ENCODE measurements around the gene UFSP2.

The UFSP2 gene

DNA sequence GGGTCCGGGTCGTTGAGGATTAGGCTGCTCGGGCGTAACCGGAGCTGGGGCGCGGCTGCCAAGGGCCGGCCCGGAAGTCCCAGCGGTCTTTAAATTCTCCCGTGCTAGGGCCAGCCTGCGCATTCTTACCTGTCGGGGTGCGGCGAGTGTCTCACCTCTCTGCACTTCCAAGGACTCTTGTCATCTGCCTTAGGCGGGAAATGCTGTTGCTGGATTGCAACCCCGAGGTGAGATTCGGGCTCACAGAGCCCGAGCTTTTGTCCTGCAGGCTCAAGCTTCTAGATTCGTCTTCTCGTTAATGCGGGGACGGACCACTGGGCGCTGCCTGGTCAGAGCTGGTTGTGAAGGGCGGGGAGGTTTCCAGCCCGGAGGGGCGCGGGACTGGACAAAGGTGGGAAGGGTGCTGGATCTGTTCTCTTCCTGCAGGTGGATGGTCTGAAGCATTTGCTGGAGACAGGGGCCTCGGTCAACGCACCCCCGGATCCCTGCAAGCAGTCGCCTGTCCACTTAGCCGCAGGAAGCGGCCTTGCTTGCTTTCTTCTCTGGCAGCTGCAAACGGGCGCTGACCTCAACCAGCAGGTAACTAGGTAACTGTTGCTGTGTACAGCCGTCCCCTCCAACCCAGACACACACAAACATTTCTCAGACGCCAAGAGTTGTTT, 28.9 kb downstream of the UFSP2 start, which contains the start of gene ANKRD37:
Gene ANKRD37 (plus strand): TSS at position 118 of the 662 bp plus-strand sequence. CDS start 83 bp downstream, at position 201.
- H3K4me3 ChIP-seq (ENCODE audit: low read depth in 1 of 2, low read length in 2 of 2): peak within 1 kb of the TSS; percentile 84
- no peaks in the 10 kb centered on the region for H3K27me3 ChIP-seq (ENCODE audit: low read depth, low read length)
- H3K4me1 ChIP-seq (ENCODE audit: control insufficient read depth in 1 of 2, insufficient read depth in 2 of 2, low read length in 2 of 2): peaks cover 0 to 18% of the 10 kb centered on the region in 2 donors
- H3K27ac ChIP-seq (ENCODE audit: low read length): peak within 1 kb of the TSS; percentile 96
- H3K36me3 ChIP-seq (ENCODE audit: control insufficient read depth in 1 of 2, insufficient read depth in 2 of 2, low read length in 2 of 2): peaks cover 16 to 30% of the 10 kb centered on the region in 2 donors
- no peaks in the 10 kb centered on the region for H3K9me3 ChIP-seq (ENCODE audit: control insufficient read depth in 1 of 2, low read length in 2 of 2)

DNA sequence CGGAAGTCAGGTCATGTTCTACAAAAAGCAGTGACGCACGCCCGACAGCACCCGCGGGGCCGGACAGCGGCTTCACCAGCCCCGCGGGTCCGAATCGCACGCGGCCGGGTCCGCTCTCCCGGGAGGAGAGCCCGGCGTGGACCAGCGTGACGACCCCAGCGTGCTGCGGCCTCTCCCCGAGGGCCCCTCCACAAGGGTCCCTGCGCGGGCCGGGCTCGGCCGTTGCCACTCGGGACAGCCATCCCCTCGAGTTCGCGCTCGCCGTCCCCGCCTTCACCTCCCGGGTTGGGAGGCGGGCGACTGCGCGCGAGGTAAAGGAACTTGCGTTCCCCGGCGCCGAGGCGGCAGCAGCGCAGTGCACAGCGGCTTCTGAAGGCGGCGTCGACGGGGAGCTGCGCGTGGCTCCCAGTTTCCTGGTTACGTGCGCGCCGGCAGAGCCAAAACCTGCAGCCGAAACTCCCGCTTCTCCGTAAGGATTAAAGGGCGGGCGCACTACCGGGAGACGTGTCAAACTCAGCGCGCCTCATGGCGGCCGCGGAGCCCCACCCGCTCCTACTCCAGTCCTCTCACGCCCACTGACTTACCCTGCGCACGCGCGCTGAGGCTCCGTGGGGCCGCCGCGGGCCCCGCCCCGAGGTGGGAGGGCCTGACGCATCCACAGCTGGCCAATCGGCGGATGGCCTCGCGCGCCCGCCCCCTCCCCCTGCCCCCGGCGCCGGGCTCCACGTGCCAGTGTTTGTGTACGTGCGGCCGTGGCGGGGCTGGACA, 29.6 kb downstream of the UFSP2 start:
- H3K4me3 ChIP-seq (ENCODE audit: low read depth in 1 of 2, low read length in 2 of 2): peak overlapping the region; percentile 84
- no peaks in the 10 kb centered on the region for H3K9me3 ChIP-seq (ENCODE audit: control insufficient read depth in 1 of 2, low read length in 2 of 2)
- peak overlapping the region; percentile 96 for H3K27ac ChIP-seq (ENCODE audit: low read length)
- peaks cover 0 to 18% of the 10 kb centered on the region in 2 donors for H3K4me1 ChIP-seq (ENCODE audit: control insufficient read depth in 1 of 2, insufficient read depth in 2 of 2, low read length in 2 of 2)
- peaks cover 10 to 23% of the 10 kb centered on the region in 2 donors for H3K36me3 ChIP-seq (ENCODE audit: control insufficient read depth in 1 of 2, insufficient read depth in 2 of 2, low read length in 2 of 2)
- H3K27me3 ChIP-seq (ENCODE audit: low read depth, low read length): no peaks in the 10 kb centered on the region

DNA sequence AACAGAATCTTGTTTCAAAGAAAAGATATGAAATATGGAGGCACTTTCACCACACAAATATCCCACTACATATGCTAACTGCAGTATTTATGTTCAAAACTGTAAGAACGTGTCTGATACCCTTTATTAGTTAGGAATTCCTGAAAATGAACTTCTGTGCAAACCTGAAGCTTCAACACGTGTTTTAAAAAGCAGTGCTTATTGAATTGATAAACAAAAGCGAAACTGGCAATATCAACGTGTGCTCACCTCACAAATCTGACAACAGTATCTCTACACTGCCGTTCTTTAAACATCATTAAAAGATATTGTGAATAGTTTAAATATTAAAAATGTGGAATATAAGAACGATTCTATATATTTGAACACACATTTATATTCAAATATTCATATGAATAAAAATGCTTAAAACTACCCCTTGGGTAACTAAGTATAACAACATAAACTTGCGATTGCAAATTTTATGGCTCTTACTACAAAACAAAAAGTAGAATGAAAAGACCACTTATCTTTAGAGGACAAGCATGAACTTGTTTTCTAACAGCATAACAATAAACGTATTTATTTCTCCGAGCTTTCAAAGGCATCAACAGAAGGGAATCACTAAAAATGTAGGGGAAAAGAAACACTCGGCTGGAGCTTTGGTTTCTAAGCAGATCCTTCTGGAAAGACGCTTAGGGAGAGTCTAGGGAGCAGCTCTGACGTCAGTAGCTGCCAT, 30.4 kb downstream of the UFSP2 start, which contains the start of gene LRP2BP:
Gene LRP2BP (minus strand): TSS at position 687 of the 718 bp plus-strand sequence. CDS start 17,738 bp downstream, outside the sequence.
- Histone ChIP-seq H3K4me3 (ENCODE audit: low read depth in 1 of 2, low read length in 2 of 2) (peak within 1 kb of the TSS; percentile 84), H3K36me3 (ENCODE audit: control insufficient read depth in 1 of 2, insufficient read depth in 2 of 2, low read length in 2 of 2) (peaks cover 10 to 16% of the 10 kb centered on the region in 2 donors), H3K4me1 (ENCODE audit: control insufficient read depth in 1 of 2, insufficient read depth in 2 of 2, low read length in 2 of 2) (peaks cover 0 to 18% of the 10 kb centered on the region in 2 donors), H3K27ac (ENCODE audit: low read length) (peak within 1 kb of the TSS; percentile 96), H3K9me3 (ENCODE audit: control insufficient read depth in 1 of 2, low read length in 2 of 2) (no peaks in the 10 kb centered on the region), H3K27me3 (ENCODE audit: low read depth, low read length) (no peaks in the 10 kb centered on the region)

DNA sequence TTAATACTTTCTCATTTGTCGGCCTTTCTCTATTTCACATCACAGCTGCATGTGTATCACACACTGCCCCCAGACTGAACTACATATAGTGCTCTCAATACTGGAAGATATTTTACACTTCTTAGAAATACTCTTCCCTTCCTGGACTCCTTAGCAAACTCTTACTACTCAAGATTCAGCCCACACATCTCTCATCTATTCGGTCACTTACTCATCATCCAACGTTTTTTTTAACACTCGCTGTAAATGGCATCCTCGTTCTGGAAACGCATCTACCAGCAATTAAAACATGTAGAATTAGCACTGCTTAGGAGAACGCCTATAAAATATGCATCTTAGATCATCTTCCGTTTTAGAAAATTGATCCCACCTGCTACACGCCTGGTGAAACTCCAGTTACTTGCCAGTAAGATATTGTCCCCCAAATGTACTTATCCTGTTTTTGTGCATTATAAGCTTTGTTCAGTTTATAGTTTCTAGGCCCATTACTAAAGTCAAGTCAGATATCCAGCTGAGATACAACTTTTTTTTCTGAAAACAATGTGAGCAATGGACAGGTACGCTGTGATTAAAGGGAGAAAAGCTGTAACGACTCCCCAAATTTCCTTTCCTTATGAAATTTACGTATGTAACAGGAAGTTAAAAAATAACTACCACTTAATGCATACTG, 31.1 kb downstream of the UFSP2 start:
- H3K27ac ChIP-seq (ENCODE audit: low read length): peak overlapping the region; percentile 96
- H3K27me3 ChIP-seq (ENCODE audit: low read depth, low read length): no peaks in the 10 kb centered on the region
- H3K4me1 ChIP-seq (ENCODE audit: control insufficient read depth in 1 of 2, insufficient read depth in 2 of 2, low read length in 2 of 2): peaks cover 0 to 18% of the 10 kb centered on the region in 2 donors
- H3K9me3 ChIP-seq (ENCODE audit: control insufficient read depth in 1 of 2, low read length in 2 of 2): no peaks in the 10 kb centered on the region
- H3K4me3 ChIP-seq (ENCODE audit: low read depth in 1 of 2, low read length in 2 of 2): peak overlapping the region; percentile 84
- peaks cover 4 to 12% of the 10 kb centered on the region in 2 donors for H3K36me3 ChIP-seq (ENCODE audit: control insufficient read depth in 1 of 2, insufficient read depth in 2 of 2, low read length in 2 of 2)

DNA sequence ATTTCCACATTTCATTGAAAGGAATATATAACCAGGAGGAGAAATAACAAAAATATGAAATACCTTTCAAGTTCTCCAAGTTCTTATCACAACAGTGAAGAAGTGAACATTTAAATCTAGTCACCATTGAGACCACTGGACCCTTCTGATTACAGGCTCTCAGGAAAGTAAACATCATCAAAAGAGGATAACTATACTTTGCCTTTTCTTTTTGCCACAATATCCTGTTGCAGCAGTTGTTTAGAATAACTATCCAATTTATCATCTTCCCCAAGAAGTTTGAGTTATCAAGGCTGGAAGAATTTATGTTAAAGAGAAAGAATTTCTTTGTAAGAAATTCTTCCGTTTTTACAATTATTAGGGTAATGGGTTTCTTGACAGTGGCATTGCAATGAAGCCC, 33.6 kb downstream of the UFSP2 start:
- H3K36me3 ChIP-seq (ENCODE audit: control insufficient read depth in 1 of 2, insufficient read depth in 2 of 2, low read length in 2 of 2): peaks cover 0 to 5% of the 10 kb centered on the region in 2 donors
- H3K4me1 ChIP-seq (ENCODE audit: control insufficient read depth in 1 of 2, insufficient read depth in 2 of 2, low read length in 2 of 2): peaks cover 0 to 7% of the 10 kb centered on the region in 2 donors
- no peak overlapping the region for H3K4me3 ChIP-seq (ENCODE audit: low read depth in 1 of 2, low read length in 2 of 2)
- no peak overlapping the region for H3K27ac ChIP-seq (ENCODE audit: low read length)
- no peaks in the 10 kb centered on the region for H3K27me3 ChIP-seq (ENCODE audit: low read depth, low read length)
- no peaks in the 10 kb centered on the region for H3K9me3 ChIP-seq (ENCODE audit: control insufficient read depth in 1 of 2, low read length in 2 of 2)

DNA sequence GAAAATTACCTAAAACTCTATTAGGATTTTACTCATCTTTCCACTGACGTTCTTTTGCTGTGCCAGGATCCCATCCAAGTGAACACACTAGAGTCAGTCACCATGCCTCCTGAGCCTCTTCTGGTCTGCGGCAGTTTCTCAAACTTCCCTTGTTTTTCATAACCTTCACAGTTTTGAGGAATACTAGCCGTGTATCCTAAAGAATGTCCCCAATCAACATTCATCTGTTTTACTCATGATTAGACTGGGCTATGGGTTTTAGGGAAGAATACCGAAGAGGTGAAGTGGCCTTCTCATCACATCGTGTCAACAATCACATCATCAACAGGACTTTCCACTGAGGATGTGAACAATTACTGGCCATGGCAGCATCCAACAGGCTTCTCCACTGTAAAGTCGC, 34.8 kb downstream of the UFSP2 start:
- Histone ChIP-seq H3K27me3 (ENCODE audit: low read depth, low read length) (no peaks in the 10 kb centered on the region), H3K9me3 (ENCODE audit: control insufficient read depth in 1 of 2, low read length in 2 of 2) (no peaks in the 10 kb centered on the region), H3K4me3 (ENCODE audit: low read depth in 1 of 2, low read length in 2 of 2) (no peak overlapping the region), H3K4me1 (ENCODE audit: control insufficient read depth in 1 of 2, insufficient read depth in 2 of 2, low read length in 2 of 2) (no peaks in the 10 kb centered on the region), H3K27ac (ENCODE audit: low read length) (no peak overlapping the region), H3K36me3 (ENCODE audit: control insufficient read depth in 1 of 2, insufficient read depth in 2 of 2, low read length in 2 of 2) (peaks cover 0 to 2% of the 10 kb centered on the region in 2 donors)

DNA sequence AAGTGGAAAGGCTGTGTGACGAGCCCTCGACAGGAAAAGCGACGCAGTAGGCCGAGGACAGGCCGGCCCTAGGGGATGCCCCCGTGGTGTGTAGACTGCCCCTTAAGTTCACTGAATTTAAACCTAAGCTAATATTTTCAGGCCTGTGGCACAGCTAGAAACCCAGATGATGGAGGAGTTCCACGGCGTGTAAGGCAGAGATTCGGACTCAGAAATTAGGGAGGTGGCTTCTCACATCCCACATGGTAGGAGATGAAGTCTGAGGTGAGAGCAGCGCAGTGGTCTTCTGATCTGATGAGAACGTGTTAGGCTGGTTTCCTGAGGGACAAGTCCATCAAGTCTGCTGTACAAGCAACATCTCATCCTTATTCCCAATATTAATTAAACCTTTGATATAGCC, 37.8 kb downstream of the UFSP2 start:
- no peaks in the 10 kb centered on the region for H3K27me3 ChIP-seq (ENCODE audit: low read depth, low read length)
- H3K27ac ChIP-seq (ENCODE audit: low read length): no peak overlapping the region
- no peaks in the 10 kb centered on the region for H3K36me3 ChIP-seq (ENCODE audit: control insufficient read depth in 1 of 2, insufficient read depth in 2 of 2, low read length in 2 of 2)
- H3K4me3 ChIP-seq (ENCODE audit: low read depth in 1 of 2, low read length in 2 of 2): no peak overlapping the region
- no peaks in the 10 kb centered on the region for H3K9me3 ChIP-seq (ENCODE audit: control insufficient read depth in 1 of 2, low read length in 2 of 2)
- no peaks in the 10 kb centered on the region for H3K4me1 ChIP-seq (ENCODE audit: control insufficient read depth in 1 of 2, insufficient read depth in 2 of 2, low read length in 2 of 2)

DNA sequence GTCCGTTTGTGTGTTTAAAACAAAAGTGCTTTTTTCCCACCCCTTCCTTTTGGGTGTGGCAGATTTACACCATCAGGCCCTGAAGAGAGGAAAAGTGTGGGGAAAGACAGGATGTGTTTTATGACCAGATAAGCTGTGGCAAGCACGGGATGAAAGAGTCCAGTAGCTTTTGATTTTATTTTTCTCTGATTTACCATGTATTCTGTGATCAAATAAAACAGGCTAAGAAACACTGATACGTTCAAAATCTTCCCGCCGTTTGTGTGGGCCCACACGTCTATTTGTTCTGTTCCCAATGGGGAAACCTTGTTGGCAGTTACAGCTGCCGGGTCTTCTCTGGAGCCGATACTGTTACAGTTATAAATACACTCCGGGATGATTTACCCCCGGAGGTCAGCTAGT, 40.8 kb downstream of the UFSP2 start:
- Histone ChIP-seq H3K27ac (ENCODE audit: low read length) (no peak overlapping the region), H3K27me3 (ENCODE audit: low read depth, low read length) (no peaks in the 10 kb centered on the region), H3K9me3 (ENCODE audit: control insufficient read depth in 1 of 2, low read length in 2 of 2) (peaks cover 0 to 4% of the 10 kb centered on the region in 2 donors), H3K4me3 (ENCODE audit: low read depth in 1 of 2, low read length in 2 of 2) (no peak overlapping the region), H3K36me3 (ENCODE audit: control insufficient read depth in 1 of 2, insufficient read depth in 2 of 2, low read length in 2 of 2) (no peaks in the 10 kb centered on the region), H3K4me1 (ENCODE audit: control insufficient read depth in 1 of 2, insufficient read depth in 2 of 2, low read length in 2 of 2) (no peaks in the 10 kb centered on the region)

DNA sequence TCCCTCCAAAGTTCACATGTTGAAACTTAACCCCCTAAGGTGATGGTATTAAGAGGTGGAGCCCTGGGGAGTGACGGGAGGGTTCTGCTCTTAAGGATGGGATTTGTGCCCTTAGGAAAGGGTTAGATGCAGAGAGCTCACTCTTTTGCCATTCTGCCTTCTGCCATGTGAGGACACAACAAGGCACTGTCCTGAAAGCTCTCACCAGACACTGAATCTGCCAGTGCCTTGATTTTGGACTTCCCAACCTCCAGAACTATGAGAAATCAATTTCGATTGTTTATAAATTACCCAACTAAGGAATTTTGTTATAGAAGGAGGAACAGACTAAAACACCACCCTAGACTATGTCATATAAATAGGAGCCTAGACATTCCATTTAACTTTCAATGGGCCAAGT, 41.7 kb downstream of the UFSP2 start:
- Histone ChIP-seq H3K4me1 (ENCODE audit: control insufficient read depth in 1 of 2, insufficient read depth in 2 of 2, low read length in 2 of 2) (no peaks in the 10 kb centered on the region), H3K4me3 (ENCODE audit: low read depth in 1 of 2, low read length in 2 of 2) (no peak overlapping the region), H3K9me3 (ENCODE audit: control insufficient read depth in 1 of 2, low read length in 2 of 2) (peaks cover 0 to 4% of the 10 kb centered on the region in 2 donors), H3K36me3 (ENCODE audit: control insufficient read depth in 1 of 2, insufficient read depth in 2 of 2, low read length in 2 of 2) (no peaks in the 10 kb centered on the region), H3K27ac (ENCODE audit: low read length) (no peak overlapping the region), H3K27me3 (ENCODE audit: low read depth, low read length) (no peaks in the 10 kb centered on the region)

DNA sequence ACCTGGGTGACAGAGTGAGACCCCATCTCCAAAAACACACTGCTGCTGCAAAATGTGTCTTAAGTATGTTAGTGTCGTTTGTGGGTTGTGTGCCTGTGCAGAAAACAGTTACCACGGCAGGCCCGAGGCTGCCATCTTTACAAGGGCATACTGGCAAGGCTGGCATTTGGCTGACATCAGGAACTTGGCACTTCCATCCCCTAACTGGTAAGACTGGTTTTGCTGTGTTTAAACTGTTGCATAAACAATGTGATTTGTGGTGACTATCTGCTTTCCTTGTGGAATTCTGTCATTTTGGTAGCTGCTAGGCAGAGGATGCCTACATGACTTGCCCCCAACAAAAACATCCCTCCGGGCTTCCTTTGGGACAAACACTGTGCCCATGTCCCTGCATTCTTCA, 42.3 kb downstream of the UFSP2 start:
- Histone ChIP-seq H3K36me3 (ENCODE audit: control insufficient read depth in 1 of 2, insufficient read depth in 2 of 2, low read length in 2 of 2) (no peaks in the 10 kb centered on the region), H3K4me3 (ENCODE audit: low read depth in 1 of 2, low read length in 2 of 2) (no peak overlapping the region), H3K27ac (ENCODE audit: low read length) (no peak overlapping the region), H3K9me3 (ENCODE audit: control insufficient read depth in 1 of 2, low read length in 2 of 2) (peaks cover 0 to 4% of the 10 kb centered on the region in 2 donors), H3K4me1 (ENCODE audit: control insufficient read depth in 1 of 2, insufficient read depth in 2 of 2, low read length in 2 of 2) (no peaks in the 10 kb centered on the region), H3K27me3 (ENCODE audit: low read depth, low read length) (no peaks in the 10 kb centered on the region)

Measured in muscle layer of duodenum (tissue), 2 donors.